GM12892 (cell line): Measurements from ENCODE around the gene LONRF3. TPM values are rescaled to one million over a fixed set of nuclear protein-coding genes. Genes with fewer than 3 reads are reported as not detected.

Experiments used
- DNase-seq: peaks from one replicate; pipeline ENCODE4 v3.0.0; 2011; ENCODE audit not compliant: insufficient read length
- FAIRE-seq: peaks from 2 replicates; lab custom pipeline; 2011; peaks lifted over from hg19 to GRCh38; lab: Jason Lieb, UNC
- POLR2A ChIP-seq: IDR thresholded peaks from 2 replicates; pipeline ENCODE4 v1.6.1; 2011; ENCODE audit warnings: low read depth, low read length, control low read depth
- POLR2AphosphoS5 ChIP-seq: IDR thresholded peaks from 2 replicates; pipeline ENCODE4 v1.6.1; 2011; ENCODE audit warnings: low read depth, low read length, control low read depth
- TAF1 ChIP-seq: IDR thresholded peaks from 2 replicates; pipeline ENCODE4 v1.6.1; 2011; ENCODE audit warnings: low read depth, mild to moderate bottlenecking, control low read depth, low read length, borderline replicate concordance
- polyA plus RNA-seq: library from polyadenylated mRNA; unstranded; fragments of >200 nt; gene quantifications from one replicate; pipeline ENCODE4 v1.2.1, GENCODE V29; 2012; ENCODE audit warnings: missing spikeins, inconsistent platforms; ENCODE audit not compliant: missing spikeins

The LONRF3 gene
- 0.32 TPM for polyA plus RNA-seq

GRCh38 chrX:118974088-118974907 lies at the start of gene LONRF3:
Gene LONRF3 (plus strand): TSS chrX:118974618. CDS start chrX:118974781, 163 bp downstream.
- no peak for FAIRE-seq
- no peak for DNase-seq
- TF ChIP-seq POLR2A: no peak
- TF ChIP-seq POLR2AphosphoS5: no peak
- TF ChIP-seq TAF1: no peak

- FAIRE-seq: no peak
- no peak for DNase-seq
- no peak for TF ChIP-seq POLR2AphosphoS5
- TF ChIP-seq POLR2A: no peak
- no peak for TF ChIP-seq TAF1
Measured at GRCh38 chrX:118928151-118928550, 46.3 kb upstream of the LONRF3 start.

GRCh38 chrX:118935352-118935751 lies 39.1 kb upstream of the LONRF3 start:
- TF ChIP-seq TAF1 (no peak), POLR2A (no peak), POLR2AphosphoS5 (no peak)
- DNase-seq: no peak
- FAIRE-seq: no peak

GRCh38 chrX:118941147-118941546 lies 33.3 kb upstream of the LONRF3 start:
- no peak for DNase-seq
- FAIRE-seq: no peak
- TF ChIP-seq POLR2A: no peak
- no peak for TF ChIP-seq POLR2AphosphoS5
- TF ChIP-seq TAF1: no peak

GRCh38 chrX:118943102-118943501 lies 31.3 kb upstream of the LONRF3 start:
- DNase-seq: no peak
- no peak for FAIRE-seq
- TF ChIP-seq POLR2AphosphoS5 (no peak), TAF1 (no peak), POLR2A (no peak)

GRCh38 chrX:118945921-118946320 lies 28.5 kb upstream of the LONRF3 start:
- DNase-seq (no peak), FAIRE-seq (no peak)
- no peak for TF ChIP-seq POLR2AphosphoS5
- no peak for TF ChIP-seq POLR2A
- TF ChIP-seq TAF1: no peak

GRCh38 chrX:118948270-118948669 lies 26.1 kb upstream of the LONRF3 start:
- FAIRE-seq: no peak

GRCh38 chrX:118961866-118962560 lies 12.4 kb upstream of the LONRF3 start:
- FAIRE-seq: no peak
- no peak for DNase-seq
- TF ChIP-seq POLR2A (no peak), TAF1 (no peak), POLR2AphosphoS5 (no peak)

More at GRCh38 chrX:118948270-118948669, 26.1 kb upstream of the LONRF3 start:
- no peak for TF ChIP-seq TAF1
- no peak for TF ChIP-seq POLR2AphosphoS5
- TF ChIP-seq POLR2A: no peak
- DNase-seq: no peak

- no peak for FAIRE-seq
- DNase-seq: no peak
- no peak for TF ChIP-seq POLR2A
- no peak for TF ChIP-seq POLR2AphosphoS5
Measured at GRCh38 chrX:118963159-118963558, 11.3 kb upstream of the LONRF3 start.

GRCh38 chrX:118964252-118964651 lies 10.2 kb upstream of the LONRF3 start:
- TF ChIP-seq TAF1: no peak
- no peak for TF ChIP-seq POLR2A
- TF ChIP-seq POLR2AphosphoS5: no peak
- no peak for FAIRE-seq
- no peak for DNase-seq

- DNase-seq (no peak), FAIRE-seq (no peak)
- TF ChIP-seq POLR2AphosphoS5: no peak
- TF ChIP-seq TAF1: no peak
- no peak for TF ChIP-seq POLR2A
Measured at GRCh38 chrX:118965395-118965794, 9.0 kb upstream of the LONRF3 start.
